IPS-18a (cell line): ENCODE data around the gene ALDH1A3.

Experiments
- H3K27ac ChIP-seq: one replicate; pipeline ENCODE4 v1.5.1; 2013; ENCODE audit warnings: low read length
- H3K27me3 ChIP-seq: one replicate; pipeline ENCODE4 v1.6.1; 2013; ENCODE audit warnings: mild to moderate bottlenecking, low read length; ENCODE audit not compliant: control insufficient read depth, insufficient read depth
- H3K36me3 ChIP-seq: one replicate; pipeline ENCODE4 v1.6.1; 2013; ENCODE audit warnings: low read depth, low read length; ENCODE audit not compliant: control insufficient read depth
- H3K4me1 ChIP-seq: one replicate; pipeline ENCODE4 v1.6.1; 2013; ENCODE audit warnings: low read depth, low read length; ENCODE audit not compliant: control insufficient read depth
- H3K4me3 ChIP-seq: one replicate; pipeline ENCODE4 v1.5.1; 2013; ENCODE audit warnings: low read length
- H3K9ac ChIP-seq: one replicate; pipeline ENCODE4 v1.6.1; 2013; ENCODE audit warnings: mild to moderate bottlenecking, low read length, moderate library complexity
- H3K9me3 ChIP-seq: one replicate; pipeline ENCODE4 v1.6.1; 2013; ENCODE audit warnings: low read depth, low read length; ENCODE audit not compliant: control insufficient read depth

The ALDH1A3 gene

GRCh38 chr15:100889385-100890050, 9.9 kb downstream of the ALDH1A3 start:
- Histone ChIP-seq H3K36me3 (no peaks in the 10 kb centered on the region), H3K4me3 (no peak overlapping the region), H3K9me3 (no peaks in the 10 kb centered on the region), H3K27me3 (peaks cover 2% of the 10 kb centered on the region), H3K9ac (no peak overlapping the region), H3K27ac (no peak overlapping the region), H3K4me1 (peaks cover 4% of the 10 kb centered on the region)

DNA sequence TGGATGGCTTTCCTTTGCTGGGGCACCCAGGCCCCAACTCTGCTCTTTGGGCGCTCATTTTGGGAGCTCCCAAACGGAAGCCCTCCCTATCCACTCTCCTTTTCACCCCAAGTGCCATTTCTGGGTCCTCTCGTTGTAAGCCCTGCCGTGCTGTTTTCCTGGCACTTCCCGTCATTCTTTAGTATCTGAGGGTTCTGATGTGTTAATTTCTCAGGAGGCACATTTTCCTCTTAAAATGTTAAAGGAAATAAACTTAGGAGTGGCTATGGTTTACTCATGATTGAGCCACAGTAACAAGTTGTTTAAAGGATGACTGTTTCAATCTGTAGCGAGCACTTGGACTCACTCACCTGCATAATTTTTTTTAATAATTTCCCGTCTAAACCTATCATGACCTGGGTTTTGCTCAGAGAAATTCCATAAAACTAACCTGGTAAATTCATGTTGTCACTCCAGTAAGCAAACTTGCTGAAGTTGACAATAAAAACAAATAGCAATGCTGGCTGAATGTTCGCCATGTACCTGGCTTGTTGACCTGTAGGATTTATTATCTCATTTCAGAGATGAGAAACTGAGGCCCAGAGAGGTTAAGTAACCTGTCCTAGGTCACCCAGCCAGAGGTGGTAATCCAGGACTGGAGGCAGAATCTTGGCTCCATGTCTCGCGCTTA, 10.6 kb downstream of the ALDH1A3 start:
- Histone ChIP-seq H3K9me3 (no peaks in the 10 kb centered on the region), H3K27ac (no peak overlapping the region), H3K27me3 (no peaks in the 10 kb centered on the region), H3K36me3 (no peaks in the 10 kb centered on the region), H3K9ac (no peak overlapping the region), H3K4me1 (peaks cover 4% of the 10 kb centered on the region), H3K4me3 (no peak overlapping the region)

DNA sequence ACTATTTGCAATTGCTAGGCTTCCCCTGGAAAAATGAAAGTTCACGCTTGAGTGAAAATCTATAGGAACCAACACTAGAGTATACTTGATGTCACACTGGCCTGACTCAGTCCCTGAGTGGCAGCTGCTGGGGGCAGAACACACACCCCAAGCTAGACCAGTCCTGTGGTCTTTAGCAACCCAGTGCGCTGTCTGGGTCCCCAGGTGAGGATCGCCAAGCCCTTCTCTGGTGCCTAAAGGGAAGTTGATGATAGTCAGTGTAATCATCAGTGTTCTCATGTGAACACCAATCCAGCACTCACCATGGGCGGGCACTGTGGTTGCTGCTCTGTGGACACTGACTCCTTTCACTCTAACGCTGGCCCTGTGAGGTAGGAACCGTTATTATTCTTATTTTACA, 11.2 kb downstream of the ALDH1A3 start:
- no peaks in the 10 kb centered on the region for H3K36me3 ChIP-seq
- H3K9me3 ChIP-seq: no peaks in the 10 kb centered on the region
- H3K27me3 ChIP-seq: no peaks in the 10 kb centered on the region
- H3K4me1 ChIP-seq: peaks cover 4% of the 10 kb centered on the region
- H3K9ac ChIP-seq: no peak overlapping the region
- H3K4me3 ChIP-seq: no peak overlapping the region
- H3K27ac ChIP-seq: no peak overlapping the region

DNA sequence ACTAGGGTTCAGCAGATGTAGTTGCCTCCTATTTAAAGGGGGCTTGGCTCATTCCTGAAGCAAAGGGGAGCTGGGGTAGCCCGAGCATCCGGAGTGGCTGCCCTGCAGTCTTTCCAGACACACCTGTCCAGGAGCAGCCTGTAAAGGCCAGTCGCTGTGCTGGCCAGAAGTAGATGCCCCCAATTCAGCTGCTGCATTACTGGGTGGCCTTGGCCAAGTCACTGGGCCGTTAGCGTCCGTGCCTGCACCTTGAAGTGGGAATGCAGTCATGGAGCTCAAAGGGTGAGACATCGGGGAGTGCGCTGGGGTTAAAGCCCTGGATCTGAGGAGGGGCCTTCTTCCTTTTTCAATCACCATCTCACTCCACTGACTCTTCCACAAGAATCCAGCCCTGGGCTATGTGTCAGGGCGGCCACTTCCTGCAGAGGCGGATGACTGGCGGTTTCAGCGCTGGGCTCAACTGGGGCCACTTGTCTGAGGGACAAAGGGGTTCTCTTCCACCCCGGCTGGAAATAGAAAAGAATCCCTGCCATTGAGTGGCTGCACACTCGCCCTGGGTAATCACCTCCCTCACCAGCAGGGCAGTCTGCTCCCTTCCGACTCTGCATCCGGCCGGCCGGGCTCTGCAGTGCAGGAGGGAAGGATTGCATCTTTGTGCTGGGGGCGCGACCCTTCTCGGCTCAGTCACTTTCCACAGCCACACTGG, 11.8 kb downstream of the ALDH1A3 start:
- no peaks in the 10 kb centered on the region for H3K27me3 ChIP-seq

DNA sequence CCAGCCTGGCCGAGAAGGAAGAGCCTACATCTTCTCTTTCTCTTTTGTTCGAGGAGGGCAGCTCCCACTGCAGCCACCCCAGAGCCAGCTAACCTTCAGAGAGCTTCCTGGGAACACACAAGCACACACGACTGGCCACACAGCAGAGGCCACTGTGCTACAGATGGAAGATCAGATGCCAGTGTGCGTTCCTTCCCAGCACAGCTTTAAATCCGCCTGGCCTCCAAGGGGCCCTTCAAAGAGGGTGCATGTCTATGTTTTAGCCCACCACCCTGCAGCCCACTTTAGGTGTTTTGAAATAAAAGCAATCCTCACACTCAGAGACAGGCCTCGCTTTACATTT, 12.4 kb downstream of the ALDH1A3 start:
- no peaks in the 10 kb centered on the region for H3K36me3 ChIP-seq
- no peak overlapping the region for H3K27ac ChIP-seq
- no peaks in the 10 kb centered on the region for H3K27me3 ChIP-seq

More for the DNA sequence above, 11.8 kb downstream of the ALDH1A3 start:
- Histone ChIP-seq H3K9me3 (no peaks in the 10 kb centered on the region), H3K27ac (no peak overlapping the region), H3K4me1 (peaks cover 4% of the 10 kb centered on the region), H3K4me3 (no peak overlapping the region), H3K9ac (no peak overlapping the region), H3K36me3 (no peaks in the 10 kb centered on the region)

DNA sequence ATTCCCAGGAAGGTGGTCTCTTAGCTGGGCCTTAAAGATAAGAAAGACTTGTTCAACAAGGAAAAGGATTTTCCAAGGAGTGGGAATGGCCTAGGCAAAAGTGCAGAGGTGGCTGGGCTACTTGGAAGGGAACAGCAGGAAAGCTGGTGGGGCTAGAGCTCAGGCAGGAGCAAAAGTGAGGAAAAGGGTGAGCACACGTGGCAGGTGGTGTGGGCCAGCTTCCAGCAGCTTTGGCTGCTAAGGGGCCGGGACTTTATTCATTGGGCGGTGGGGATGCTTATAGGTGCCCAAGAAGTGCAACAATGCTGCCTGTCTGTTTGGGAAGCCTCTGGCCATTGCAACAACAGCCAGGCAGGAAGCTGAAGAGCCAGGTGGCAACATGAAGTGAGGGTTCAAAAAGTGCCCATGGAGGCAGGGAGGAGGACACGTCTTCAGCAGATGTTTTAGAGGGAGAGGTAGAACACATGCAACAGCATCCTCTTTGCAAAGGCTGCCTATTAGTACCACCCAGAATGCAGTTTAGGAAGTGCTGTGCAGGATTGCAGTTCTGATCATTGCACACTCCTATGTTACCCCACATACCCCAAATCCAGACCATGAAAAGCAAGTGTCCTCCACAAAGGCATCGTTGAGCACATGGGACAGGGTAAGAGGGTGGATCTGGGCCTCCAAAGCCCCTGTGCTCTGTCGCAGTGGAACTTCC, 13.8 kb downstream of the ALDH1A3 start:
- no peaks in the 10 kb centered on the region for H3K27me3 ChIP-seq
- H3K27ac ChIP-seq: no peak overlapping the region

More for the DNA sequence above, 12.4 kb downstream of the ALDH1A3 start:
- H3K4me1 ChIP-seq: peaks cover 4% of the 10 kb centered on the region
- no peak overlapping the region for H3K9ac ChIP-seq
- no peaks in the 10 kb centered on the region for H3K9me3 ChIP-seq
- H3K4me3 ChIP-seq: no peak overlapping the region

DNA sequence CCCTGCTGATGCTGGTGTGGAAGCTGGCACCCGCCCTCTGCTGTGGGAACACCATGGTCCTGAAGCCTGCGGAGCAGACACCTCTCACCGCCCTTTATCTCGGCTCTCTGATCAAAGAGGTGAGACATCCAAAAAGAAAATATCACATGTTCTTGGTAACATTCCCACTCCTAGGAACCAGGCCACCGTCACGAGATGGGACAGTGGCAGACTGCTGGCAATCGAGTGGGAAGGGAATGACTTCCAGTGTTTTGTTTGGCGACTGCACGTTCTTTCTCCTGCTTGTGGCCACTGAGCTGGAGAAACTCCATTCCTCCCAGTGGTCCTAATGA, 14.3 kb downstream of the ALDH1A3 start:
- H3K36me3 ChIP-seq: no peaks in the 10 kb centered on the region
- H3K9me3 ChIP-seq: no peaks in the 10 kb centered on the region
- peaks cover 4% of the 10 kb centered on the region for H3K4me1 ChIP-seq
- H3K27me3 ChIP-seq: no peaks in the 10 kb centered on the region
- no peak overlapping the region for H3K9ac ChIP-seq
- no peak overlapping the region for H3K27ac ChIP-seq
- H3K4me3 ChIP-seq: no peak overlapping the region

More for the DNA sequence above, 13.8 kb downstream of the ALDH1A3 start:
- no peaks in the 10 kb centered on the region for H3K9me3 ChIP-seq
- H3K9ac ChIP-seq: no peak overlapping the region
- H3K36me3 ChIP-seq: no peaks in the 10 kb centered on the region
- H3K4me1 ChIP-seq: peaks cover 4% of the 10 kb centered on the region
- H3K4me3 ChIP-seq: no peak overlapping the region

DNA sequence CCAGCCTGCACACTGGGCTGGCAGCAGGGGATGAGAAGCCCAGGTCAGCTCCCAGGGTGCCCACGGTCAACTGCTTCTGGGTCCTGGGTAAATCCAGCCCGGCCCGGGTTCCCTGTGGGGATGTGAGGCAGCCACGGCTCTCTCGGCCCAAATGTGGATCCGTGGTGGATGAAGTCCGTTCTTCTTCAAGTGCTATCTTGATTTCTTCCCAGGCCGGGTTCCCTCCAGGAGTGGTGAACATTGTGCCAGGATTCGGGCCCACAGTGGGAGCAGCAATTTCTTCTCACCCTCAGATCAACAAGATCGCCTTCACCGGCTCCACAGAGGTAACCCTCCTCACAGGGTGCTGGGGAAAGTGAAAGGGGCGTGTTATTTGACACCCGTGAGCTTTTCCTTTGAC, 16.1 kb downstream of the ALDH1A3 start:
- Histone ChIP-seq H3K4me1 (peaks cover 6% of the 10 kb centered on the region), H3K9me3 (no peaks in the 10 kb centered on the region), H3K9ac (no peak overlapping the region), H3K27me3 (no peaks in the 10 kb centered on the region), H3K27ac (no peak overlapping the region), H3K4me3 (no peak overlapping the region), H3K36me3 (no peaks in the 10 kb centered on the region)

DNA sequence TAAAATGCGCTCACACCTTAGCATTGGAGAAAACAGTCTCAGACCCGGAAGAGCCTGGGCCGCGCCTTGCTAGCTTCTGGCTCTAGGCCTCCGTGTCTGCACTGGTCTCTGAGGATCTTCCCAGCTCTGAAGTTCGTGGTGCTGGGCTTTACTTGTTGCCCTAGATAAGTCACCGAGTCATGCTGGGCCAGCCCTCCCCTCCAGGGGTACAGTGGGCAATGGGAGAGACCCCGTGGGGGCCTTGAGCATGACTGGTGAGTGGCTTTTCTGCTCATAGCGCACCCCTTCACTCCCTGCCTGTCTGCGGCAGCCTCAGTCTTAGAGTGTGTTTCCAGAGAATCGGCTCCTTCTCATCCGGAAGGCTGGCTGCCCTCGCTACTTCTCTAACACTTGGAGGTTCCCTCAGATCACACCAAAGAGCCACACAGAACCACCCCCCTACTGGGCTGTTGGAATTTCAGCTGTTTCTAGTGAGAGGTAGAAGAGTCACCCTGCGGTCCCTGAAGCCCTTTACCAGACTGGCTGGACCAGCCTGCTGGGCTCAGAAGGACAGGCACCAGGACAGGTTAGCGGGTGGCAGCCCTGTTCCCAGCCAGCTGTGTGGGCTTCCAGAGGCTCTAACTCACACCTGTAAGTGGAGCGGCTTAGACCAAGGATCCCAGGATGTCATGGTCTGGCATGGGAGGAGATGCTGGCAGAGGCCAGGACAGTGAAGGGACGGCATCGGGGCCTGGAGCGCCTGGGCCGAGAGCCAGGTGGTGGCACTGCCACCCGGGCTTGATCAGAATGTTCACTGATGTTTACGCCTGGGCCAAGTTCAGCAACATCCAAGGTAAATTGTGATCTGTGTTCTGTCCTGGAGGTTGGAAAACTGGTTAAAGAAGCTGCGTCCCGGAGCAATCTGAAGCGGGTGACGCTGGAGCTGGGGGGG, 17.9 kb downstream of the ALDH1A3 start:
- Histone ChIP-seq H3K27ac (no peak overlapping the region), H3K4me1 (peaks cover 8% of the 10 kb centered on the region), H3K27me3 (no peaks in the 10 kb centered on the region), H3K36me3 (no peaks in the 10 kb centered on the region), H3K9ac (no peak overlapping the region), H3K9me3 (no peaks in the 10 kb centered on the region), H3K4me3 (no peak overlapping the region)

DNA sequence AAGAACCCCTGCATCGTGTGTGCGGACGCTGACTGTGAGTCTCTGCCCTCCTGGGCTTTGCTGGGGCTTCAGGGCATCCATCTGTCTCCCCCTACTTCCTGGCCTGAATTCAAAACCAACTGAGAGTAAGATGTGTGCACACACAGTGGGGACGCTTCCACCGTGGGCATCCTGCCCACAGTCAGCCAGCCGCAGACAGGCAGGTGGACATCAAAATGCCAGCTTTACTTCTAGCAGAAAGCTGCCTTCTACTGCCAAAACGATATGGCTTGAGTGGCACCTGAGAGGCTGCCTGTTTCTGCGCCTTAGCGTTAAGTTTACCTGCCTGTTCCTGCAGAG, 18.5 kb downstream of the ALDH1A3 start:
- Histone ChIP-seq H3K36me3 (no peaks in the 10 kb centered on the region), H3K4me3 (no peak overlapping the region)

More for the DNA sequence above, 18.5 kb downstream of the ALDH1A3 start:
- peaks cover 8% of the 10 kb centered on the region for H3K4me1 ChIP-seq
- H3K9ac ChIP-seq: no peak overlapping the region
- H3K27me3 ChIP-seq: no peaks in the 10 kb centered on the region
- H3K9me3 ChIP-seq: no peaks in the 10 kb centered on the region
- H3K27ac ChIP-seq: no peak overlapping the region
